Measurements from ENCODE around the gene NCAPH2.

Gene NCAPH2

GRCh38 chr22:50474710-50475651 lies 33.0 kb upstream of the NCAPH2 start, which contains the start of gene SBF1:
Gene SBF1 (minus strand): TSS chr22:50475035. CDS start chr22:50474840, 195 bp downstream.
- peak; percentile 95 for DNase-seq

- DNase-seq: no peak
Measured at GRCh38 chr22:50475652-50476002, 32.4 kb upstream of the NCAPH2 start.

- DNase-seq: no peak
Measured at GRCh38 chr22:50476868-50477267, 31.2 kb upstream of the NCAPH2 start.

- no peak for DNase-seq
Measured at GRCh38 chr22:50477923-50478322, 30.1 kb upstream of the NCAPH2 start.

- DNase-seq: no peak
Measured at GRCh38 chr22:50479721-50480120, 28.3 kb upstream of the NCAPH2 start.

GRCh38 chr22:50481045-50481439 lies 27.0 kb upstream of the NCAPH2 start:
- DNase-seq: no peak

GRCh38 chr22:50481440-50482106 lies 26.5 kb upstream of the NCAPH2 start, which contains the start of gene ADM2:
Gene ADM2 (plus strand): TSS chr22:50481543. CDS start chr22:50481848, 305 bp downstream.
- peak; percentile 58 for DNase-seq

- no peak for DNase-seq
Measured at GRCh38 chr22:50482107-50483074, 25.6 kb upstream of the NCAPH2 start.

- DNase-seq: no peak
Measured at GRCh38 chr22:50483106-50483505, 24.9 kb upstream of the NCAPH2 start.

- DNase-seq: no peak
Measured at GRCh38 chr22:50483556-50483955, 24.5 kb upstream of the NCAPH2 start.

- DNase-seq: no peak
Measured at GRCh38 chr22:50483977-50484853, 23.8 kb upstream of the NCAPH2 start.

- DNase-seq: no peak
Measured at GRCh38 chr22:50485221-50486131, 22.5 kb upstream of the NCAPH2 start.

- no peak for DNase-seq
Measured at GRCh38 chr22:50486561-50487289, 21.3 kb upstream of the NCAPH2 start, which contains the start of gene MIOX. Gene MIOX (plus strand): TSS chr22:50486859. CDS start chr22:50486898, 39 bp downstream.

- no peak for DNase-seq
Measured at GRCh38 chr22:50487290-50488005, 20.6 kb upstream of the NCAPH2 start.

GRCh38 chr22:50488006-50488677 lies 19.9 kb upstream of the NCAPH2 start:
- no peak for DNase-seq

GRCh38 chr22:50488886-50489285 lies 19.1 kb upstream of the NCAPH2 start:
- no peak for DNase-seq

GRCh38 chr22:50489363-50490243 lies 18.4 kb upstream of the NCAPH2 start:
- DNase-seq: no peak

Measured in activated CD4-positive, alpha-beta T cell treated with anti-CD3 and anti-CD28 coated beads, Interleukin-10, Interleukin-2, amounts not matched to agents 100 ng/mL and 50 ng/mL, durations not matched to agents 16 hours and 8 hours (primary cell).